NCI-H146 (cell line): ENCODE data around the gene BCL7C.
A peak's percentile ranks its signal among the peaks of the same experiment; 100 is the strongest.
"Not testable (repeated sequence)": the region's sequence is repeated elsewhere in the genome, so short reads cannot be mapped to it uniquely, and the experiment has no call there.

ENCODE experiments used
- DNase-seq: peaks from one replicate; lab custom pipeline; 2025; lab: John Stamatoyannopoulos, UW

The BCL7C gene

GRCh38 chr16:30894540-30895368 lies 877 bp upstream of the BCL7C start:
- no peak for DNase-seq

- DNase-seq, result peak; percentile 49
Observed at GRCh38 chr16:30893417-30893743, 497 bp downstream of the BCL7C start.

GRCh38 chr16:30892670-30893416 lies 1.0 kb downstream of the BCL7C start:
- no peak for DNase-seq

- not testable (repeated sequence) for DNase-seq
Observed at GRCh38 chr16:30891043-30891823, 2.6 kb downstream of the BCL7C start.

- DNase-seq, result no peak
Observed at GRCh38 chr16:30889721-30890120, 4.2 kb downstream of the BCL7C start.

GRCh38 chr16:30888856-30889499 lies 4.9 kb downstream of the BCL7C start:
- no peak for DNase-seq

- no peak for DNase-seq
Observed at GRCh38 chr16:30887927-30888326, 6.0 kb downstream of the BCL7C start.

GRCh38 chr16:30886145-30886544 lies 7.7 kb downstream of the BCL7C start:
- DNase-seq, result no peak

GRCh38 chr16:30885196-30885595 lies 8.7 kb downstream of the BCL7C start:
- DNase-seq, result no peak

- DNase-seq, result no peak
Observed at GRCh38 chr16:30884760-30885159, 9.1 kb downstream of the BCL7C start.

GRCh38 chr16:30882429-30883310 lies 11.2 kb downstream of the BCL7C start:
- DNase-seq, result peak; percentile 51

- DNase-seq, result peak; percentile 22
Observed at GRCh38 chr16:30876867-30877266, 17.0 kb downstream of the BCL7C start.

- DNase-seq, result peak; percentile 59
Observed at GRCh38 chr16:30875871-30876801, 17.7 kb downstream of the BCL7C start.

GRCh38 chr16:30874821-30875717 lies 18.8 kb downstream of the BCL7C start:
- DNase-seq, result peak; percentile 97

GRCh38 chr16:30874244-30874820 lies 19.5 kb downstream of the BCL7C start:
- peak; percentile 41 for DNase-seq

- DNase-seq, result no peak
Observed at GRCh38 chr16:30870904-30871303, 23.0 kb downstream of the BCL7C start.

GRCh38 chr16:30867747-30868146 lies 26.1 kb downstream of the BCL7C start:
- peak; percentile 10 for DNase-seq

GRCh38 chr16:30866031-30866430 lies 27.8 kb downstream of the BCL7C start:
- DNase-seq, result no peak
